Adrenal gland (tissue), 12 donors: ENCODE data around the gene OR5H14. TPM values are rescaled to one million over a fixed set of nuclear protein-coding genes. Genes with fewer than 3 reads are reported as not detected.

ENCODE experiments used
- DNase-seq, 7 donors: peaks; one replicate each; pipeline ENCODE4 v3.0.0-alpha.2; 2019 to 2020
- H3K27ac ChIP-seq, 5 donors: fragments of 200-600 bp; sonication (generic) in 4 of 5; 1 replicate in 3 of 5; 2 replicates in 2 of 5; pipeline versions ENCODE4 v1.5.1 to v1.8.0; 2016 to 2020; ENCODE audit warnings: mild to moderate bottlenecking in 1 of 5
- H3K27me3 ChIP-seq: fragments of 200-600 bp; 2 replicates; pipeline ENCODE4 v1.8.0; 2021
- H3K36me3 ChIP-seq, 2 donors: fragments of 200-600 bp; replicated peaks in 1 of 2; 1 replicate in 1 of 2; 2 replicates in 1 of 2; pipeline versions ENCODE4 v1.5.1 to v1.8.0; 2018 to 2022
- H3K4me1 ChIP-seq, 2 donors: fragments of 200-600 bp; replicated peaks in 1 of 2; 1 replicate in 1 of 2; 2 replicates in 1 of 2; pipeline versions ENCODE4 v1.5.1 to v1.8.0; 2018 to 2021
- H3K4me3 ChIP-seq, 4 donors: fragments of 200-600 bp; sonication (generic) in 3 of 4; one replicate each; pipeline ENCODE4 v1.5.1; 2016 to 2018
- H3K9me3 ChIP-seq, 3 donors: fragments of 200-600 bp; sonication (generic) in 1 of 3; replicated peaks in 1 of 3; 1 replicate in 2 of 3; 2 replicates in 1 of 3; pipeline versions ENCODE4 v1.5.1 to v1.8.0; 2016 to 2021
- POLR2A ChIP-seq, 2 donors: fragments of 450-650 bp; IDR thresholded peaks; one replicate each; pipeline ENCODE4 v1.6.1; 2017; ENCODE audit warnings: antibody characterized with exemption in 2 of 2, mild to moderate bottlenecking in 2 of 2, moderate library complexity in 1 of 2
- WGBS, 4 donors: extraction: QIAGEN DNeasy Blood & Tissue Kit in 2 of 4; methylation state at CpG; one replicate each; pipeline versions ENCODE4 v1.1.5 to v1.1.7; 2013 to 2017; 5-methylcytosine and 5-hydroxymethylcytosine counted together
- intact Hi-C, 2 donors: fragments of 100-400 bp; cut with DNase I; formaldehyde crosslinking; loops; one replicate each; pipeline versions ENCODE4 v1.14.1 to v1.15.0; 2022 to 2023
- polyA plus RNA-seq, 3 donors: library from polyadenylated mRNA; stranded (reverse); fragments of 200-250 nt in 2 of 3; fragments of 350-450 nt in 1 of 3; fragmentation: Illumina TruSeq in 1 of 3; extraction: RNeasy Lipid Tissue Mini Kit (QIAGEN cat#74804) in 1 of 3; gene quantifications; one replicate each; pipeline ENCODE4 v1.2.3, GENCODE V29; 2013 to 2014
- total RNA-seq, 9 donors: library from RNA; depleted of rRNA in 4 of 9; stranded (reverse); fragments of >200 nt in 4 of 9; fragments of 120-200 nt in 1 of 9; fragmentation: NEBNext Ultra II Directional in 1 of 9; extraction: Animal tissue kit (Norgen Biotek cat#: 25700) in 1 of 9; gene quantifications; one replicate each; pipeline versions ENCODE4 v1.1.0 to v1.2.4, GENCODE V29; 2013 to 2023
- TF ChIP-seq, protein P1 (sequence below), 6 experiments: fragments of 450-650 bp in 4 of 6; fragments of 200-600 bp in 2 of 6; sonication (generic) in 1 of 6; IDR thresholded peaks; 1 replicate in 5 of 6; 2 replicates in 1 of 6; pipeline versions ENCODE4 v1.5.1 to v1.8.0; 2016 to 2021; ENCODE audit warnings: antibody characterized with exemption in 6 of 6, mild to moderate bottlenecking in 2 of 6, moderate library complexity in 1 of 6
- donor health status: healthy with polysubstance abuse.
- donor health status: Bipolar disorder and iron deficiency.
- donor health status: DM: yes; HTN: yes; CAD: no.
- donor health status: DM: no; HTN: no; CAD: no.
- donor health status: DM: no; HTN: no; CAD: no.
- donor health status: DM: yes; HTN: yes; CAD: no.

Gene OR5H14
- total and polyA plus RNA-seq, 12 donors, result under 0.01 to 0.04 TPM; not detected in 10

DNA sequence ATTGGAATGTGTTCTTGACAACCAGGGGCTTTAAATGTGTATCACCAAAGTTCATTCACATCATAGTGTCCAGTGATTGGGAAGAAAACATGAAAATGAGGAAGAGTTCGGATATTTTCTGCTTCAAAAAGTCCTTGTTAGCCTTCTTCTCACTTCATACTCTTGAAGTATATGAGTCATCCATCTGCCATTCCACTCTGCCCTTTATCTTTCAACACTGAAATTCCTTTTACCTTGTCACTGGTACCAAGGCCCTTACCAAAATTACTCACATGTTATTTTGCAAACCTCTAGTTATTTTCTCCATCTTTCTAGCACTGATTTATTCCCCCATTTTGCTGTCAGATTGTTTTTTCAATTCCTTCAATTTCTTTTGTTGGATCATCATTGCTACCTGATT, 51.7 kb downstream of the OR5H14 start:
- TF ChIP-seq POLR2A (IDR thresholded peaks at IDR 0.05), result no peak
- TF ChIP-seq, protein P1, sequence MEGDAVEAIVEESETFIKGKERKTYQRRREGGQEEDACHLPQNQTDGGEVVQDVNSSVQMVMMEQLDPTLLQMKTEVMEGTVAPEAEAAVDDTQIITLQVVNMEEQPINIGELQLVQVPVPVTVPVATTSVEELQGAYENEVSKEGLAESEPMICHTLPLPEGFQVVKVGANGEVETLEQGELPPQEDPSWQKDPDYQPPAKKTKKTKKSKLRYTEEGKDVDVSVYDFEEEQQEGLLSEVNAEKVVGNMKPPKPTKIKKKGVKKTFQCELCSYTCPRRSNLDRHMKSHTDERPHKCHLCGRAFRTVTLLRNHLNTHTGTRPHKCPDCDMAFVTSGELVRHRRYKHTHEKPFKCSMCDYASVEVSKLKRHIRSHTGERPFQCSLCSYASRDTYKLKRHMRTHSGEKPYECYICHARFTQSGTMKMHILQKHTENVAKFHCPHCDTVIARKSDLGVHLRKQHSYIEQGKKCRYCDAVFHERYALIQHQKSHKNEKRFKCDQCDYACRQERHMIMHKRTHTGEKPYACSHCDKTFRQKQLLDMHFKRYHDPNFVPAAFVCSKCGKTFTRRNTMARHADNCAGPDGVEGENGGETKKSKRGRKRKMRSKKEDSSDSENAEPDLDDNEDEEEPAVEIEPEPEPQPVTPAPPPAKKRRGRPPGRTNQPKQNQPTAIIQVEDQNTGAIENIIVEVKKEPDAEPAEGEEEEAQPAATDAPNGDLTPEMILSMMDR (IDR thresholded peaks at IDR 0.05), result no peak
- Histone ChIP-seq H3K9me3 (no peaks in the 10 kb centered on the region), H3K4me1 (no peaks in the 10 kb centered on the region), H3K36me3 (no peaks in the 10 kb centered on the region), H3K27me3 (no peaks in the 10 kb centered on the region), H3K27ac (no peak overlapping the region), H3K4me3 (no peak overlapping the region)
- 19 to 47% (median 29%) methylated on average over 1 of the region's 1 CpG for WGBS, 4 donors
- intact Hi-C loops, result no loop called here
- no peak for DNase-seq

Other genes with a start within 250 kb of the OR5H14 start
- 10 to 100 TPM in 8 of 9 donors, 1 to 10 TPM in 1; 8.4 to 31.2 (median 19.7) TPM for gene RIOX2, start 175.0 kb upstream of the OR5H14 start, total RNA-seq
- gene RIOX2, start 175.0 kb upstream of the OR5H14 start, polyA plus RNA-seq, result 10 to 100 TPM in 2 of 3 donors, 1 to 10 TPM in 1; 10.0 to 48.0 (median 12.8) TPM
- under 1 TPM in 1 of 9 donors, not detected in 8; under 0.01 TPM for gene GABRR3, start 112.2 kb upstream of the OR5H14 start, total RNA-seq
- not detected for gene GABRR3, start 112.2 kb upstream of the OR5H14 start, polyA plus RNA-seq
- not detected for gene OR5AC2, start 60.3 kb upstream of the OR5H14 start, total RNA-seq
- gene OR5AC2, start 60.3 kb upstream of the OR5H14 start, polyA plus RNA-seq, result not detected
- not detected for gene OR5H1, start 16.8 kb upstream of the OR5H14 start, total RNA-seq
- gene OR5H1, start 16.8 kb upstream of the OR5H14 start, polyA plus RNA-seq, result not detected
- gene OR5H15, start 19.2 kb downstream of the OR5H14 start, total RNA-seq, result not detected
- not detected for gene OR5H15, start 19.2 kb downstream of the OR5H14 start, polyA plus RNA-seq
- not detected for gene OR5H6, start 116.8 kb downstream of the OR5H14 start, total RNA-seq
- not detected for gene OR5H6, start 116.8 kb downstream of the OR5H14 start, polyA plus RNA-seq
- gene OR5H2, start 135.0 kb downstream of the OR5H14 start, total RNA-seq, result not detected
- not detected for gene OR5H2, start 135.0 kb downstream of the OR5H14 start, polyA plus RNA-seq
- not detected for gene OR5K4, start 206.4 kb downstream of the OR5H14 start, total RNA-seq
- not detected for gene OR5K4, start 206.4 kb downstream of the OR5H14 start, polyA plus RNA-seq
- not detected for gene OR5K3, start 243.2 kb downstream of the OR5H14 start, total RNA-seq
- gene OR5K3, start 243.2 kb downstream of the OR5H14 start, polyA plus RNA-seq, result not detected